H9 (cell line): ENCODE measurements around the gene TAP2. TPM values are rescaled to one million over a fixed set of nuclear protein-coding genes. Genes with fewer than 3 reads are reported as not detected.

Experiments
- DNase-seq: peaks from one replicate; pipeline ENCODE4 v3.0.0-alpha.2; 2017
- H2AFZ ChIP-seq: one replicate; pipeline ENCODE4 v1.6.1; 2013; ENCODE audit warnings: mild to moderate bottlenecking, low read length, control low read depth, moderate library complexity
- H2AK5ac ChIP-seq: 2 replicates; pipeline ENCODE4 v1.6.1; 2013; ENCODE audit warnings: low read length, control low read depth, mixed read lengths; ENCODE audit not compliant: insufficient read length
- H2BK120ac ChIP-seq: one replicate; pipeline ENCODE4 v1.6.1; 2013; ENCODE audit warnings: low read depth, mild to moderate bottlenecking, low read length, control low read depth, inconsistent platforms; ENCODE audit not compliant: poor library complexity, severe bottlenecking
- H2BK12ac ChIP-seq: 2 replicates; pipeline ENCODE4 v1.6.1; 2013; ENCODE audit warnings: low read length, control low read depth, mixed read lengths, low read depth; ENCODE audit not compliant: insufficient read length
- H2BK15ac ChIP-seq: 2 replicates; pipeline ENCODE4 v1.6.1; 2013; ENCODE audit warnings: low read depth, low read length, control low read depth
- H2BK20ac ChIP-seq: one replicate; pipeline ENCODE4 v1.6.1; 2013; ENCODE audit warnings: low read depth, mild to moderate bottlenecking, low read length, control low read depth, inconsistent platforms; ENCODE audit not compliant: poor library complexity, severe bottlenecking
- H2BK5ac ChIP-seq: 2 replicates; pipeline ENCODE4 v1.6.1; 2013; ENCODE audit warnings: low read length, control low read depth, mixed read lengths; ENCODE audit not compliant: insufficient read length
- H3K14ac ChIP-seq: 2 replicates; pipeline ENCODE4 v1.6.1; 2013; ENCODE audit warnings: low read length, control low read depth; ENCODE audit not compliant: insufficient read depth
- H3K18ac ChIP-seq: 2 replicates; pipeline ENCODE4 v1.6.1; 2013; ENCODE audit warnings: low read depth, mild to moderate bottlenecking, mixed read lengths, low read length, control low read depth; ENCODE audit not compliant: insufficient read length
- H3K23ac ChIP-seq: 2 replicates; pipeline ENCODE4 v1.6.1; 2013; ENCODE audit warnings: low read length, control low read depth, mixed read lengths, low read depth; ENCODE audit not compliant: insufficient read length
- H3K23me2 ChIP-seq: 2 replicates; pipeline ENCODE4 v1.6.1; 2013; ENCODE audit warnings: low read depth, mild to moderate bottlenecking, mixed read lengths, low read length, control low read depth; ENCODE audit not compliant: insufficient read length, poor library complexity, severe bottlenecking
- H3K27ac ChIP-seq: 2 replicates; pipeline ENCODE4 v1.5.1; 2013; ENCODE audit warnings: low read length, control low read depth, mixed read lengths, low read depth; ENCODE audit not compliant: insufficient read length
- H3K27me3 ChIP-seq: 2 replicates; pipeline ENCODE4 v1.6.1; 2013; ENCODE audit warnings: low read length, control low read depth, inconsistent platforms; ENCODE audit not compliant: insufficient read depth
- H3K4ac ChIP-seq: 2 replicates; pipeline ENCODE4 v1.6.1; 2013; ENCODE audit warnings: low read depth, mild to moderate bottlenecking, control low read depth, inconsistent platforms, low read length, moderate library complexity
- H3K4me1 ChIP-seq: 2 replicates; pipeline ENCODE4 v1.6.1; 2013; ENCODE audit warnings: low read length, control low read depth, inconsistent platforms; ENCODE audit not compliant: insufficient read depth
- H3K4me2 ChIP-seq: 2 replicates; pipeline ENCODE4 v1.6.1; 2013; ENCODE audit warnings: low read length, control low read depth, mixed read lengths; ENCODE audit not compliant: insufficient read length, insufficient read depth
- H3K56ac ChIP-seq: 2 replicates; pipeline ENCODE4 v1.6.1; 2013; ENCODE audit warnings: low read depth, mild to moderate bottlenecking, mixed read lengths, low read length, control low read depth; ENCODE audit not compliant: insufficient read length
- H3K79me1 ChIP-seq: 2 replicates; pipeline ENCODE4 v1.6.1; 2013; ENCODE audit warnings: low read depth, mild to moderate bottlenecking, moderate library complexity, low read length, control low read depth, inconsistent platforms; ENCODE audit not compliant: insufficient read depth, poor library complexity, severe bottlenecking
- H3K79me2 ChIP-seq: 2 replicates; pipeline ENCODE4 v1.6.1; 2013; ENCODE audit warnings: low read length, control low read depth, inconsistent platforms; ENCODE audit not compliant: insufficient read depth
- H3K9ac ChIP-seq: 2 replicates; pipeline ENCODE4 v1.6.1; 2013; ENCODE audit warnings: low read length, control low read depth, mixed read lengths; ENCODE audit not compliant: insufficient read length; ENCODE audit errors: extremely low read depth
- H3K9me3 ChIP-seq: one replicate; pipeline ENCODE4 v1.6.1; 2013; ENCODE audit warnings: low read depth, low read length, inconsistent platforms; ENCODE audit not compliant: control insufficient read depth
- H3T11ph ChIP-seq: one replicate; pipeline ENCODE4 v1.6.1; 2013; ENCODE audit warnings: mild to moderate bottlenecking, low read length, control low read depth, inconsistent platforms
- H4K20me1 ChIP-seq: one replicate; pipeline ENCODE4 v1.6.1; 2013; ENCODE audit not compliant: control insufficient read depth, insufficient read length, insufficient read depth
- H4K5ac ChIP-seq: 2 replicates; pipeline ENCODE4 v1.6.1; 2013; ENCODE audit warnings: low read depth, mild to moderate bottlenecking, mixed read lengths, low read length, control low read depth; ENCODE audit not compliant: insufficient read length
- H4K8ac ChIP-seq: replicated peaks from 2 replicates; pipeline ENCODE4 v1.6.1; 2013; ENCODE audit warnings: low read length, control low read depth, mixed read lengths, low read depth; ENCODE audit not compliant: insufficient read length
- H4K91ac ChIP-seq: 2 replicates; pipeline ENCODE4 v1.6.1; 2013; ENCODE audit warnings: low read depth, mild to moderate bottlenecking, moderate library complexity, mixed read lengths, low read length, control low read depth; ENCODE audit not compliant: insufficient read length
- H3K27ac Mint-ChIP-seq, 3 experiments: 2 replicates in 2 of 3; 3 replicates in 1 of 3; pipeline ENCODE4 v1.8.0; 2020 to 2021; ENCODE audit warnings: mixed read lengths in 3 of 3, mild to moderate bottlenecking in 1 of 3, moderate library complexity in 1 of 3
- H3K27me3 Mint-ChIP-seq: 2 replicates; pipeline ENCODE4 v1.8.0; 2021; ENCODE audit warnings: low read depth, mild to moderate bottlenecking, moderate library complexity, mixed read lengths
- H3K36me3 Mint-ChIP-seq, 3 experiments: 2 replicates in 2 of 3; 3 replicates in 1 of 3; pipeline ENCODE4 v1.8.0; 2020 to 2021; ENCODE audit warnings: low read depth in 3 of 3, mixed read lengths in 3 of 3; ENCODE audit not compliant: insufficient read depth in 1 of 3
- H3K4me1 Mint-ChIP-seq, 2 experiments: 2 replicates each; pipeline ENCODE4 v1.8.0; 2020; ENCODE audit warnings: mixed read lengths in 2 of 2
- H3K4me3 Mint-ChIP-seq, 2 experiments: 2 replicates in 1 of 2; 3 replicates in 1 of 2; pipeline ENCODE4 v1.8.0; 2020 to 2021; ENCODE audit warnings: mild to moderate bottlenecking in 2 of 2, mixed read lengths in 2 of 2, moderate library complexity in 1 of 2
- H3K9me3 Mint-ChIP-seq, 2 experiments: 2 replicates in 1 of 2; 3 replicates in 1 of 2; pipeline ENCODE4 v1.8.0; 2020; ENCODE audit warnings: mild to moderate bottlenecking in 2 of 2, mixed read lengths in 2 of 2, moderate library complexity in 1 of 2
- CTCF ChIP-seq: fragments of 200-600 bp; sonication (generic); conservative IDR thresholded peaks from 3 replicates; pipeline ENCODE4 v1.8.0; 2021; ENCODE audit warnings: antibody characterized with exemption, mild to moderate bottlenecking
- WGBS: extraction: QIAGEN DNeasy Blood & Tissue Kit; methylation state at CpG from one replicate; pipeline ENCODE4 v1.1.7; 2013; ENCODE audit warnings: missing lambda C conversion rate, low lambda C conversion rate, mixed read lengths; ENCODE audit not compliant: insufficient read length; ENCODE audit errors: extremely low coverage; 5-methylcytosine and 5-hydroxymethylcytosine counted together
- total RNA-seq: library from RNA; stranded (reverse); gene quantifications from 2 replicates; pipeline ENCODE4 v1.2.1, GENCODE V29; 2021

TAP2 gene
- total RNA-seq, 1 experiment from 2014 or later = 16.3 TPM

GRCh38 chr6:32832535-32832934 lies 6.0 kb downstream of the TAP2 start:
- Histone ChIP-seq H3K14ac (no peak overlapping the region), H3K23me2 (peaks cover under 1% of the 10 kb centered on the region), H3K23ac (no peak overlapping the region), H2BK15ac (no peak overlapping the region), H2BK120ac (no peak overlapping the region), H3K18ac (no peak overlapping the region), H3T11ph (no peak overlapping the region), H3K27me3 (no peaks in the 10 kb centered on the region), H4K91ac (no peak overlapping the region), H2BK12ac (no peak overlapping the region), H2AFZ (no peak overlapping the region), H4K5ac (no peak overlapping the region), H3K79me1 (no peaks in the 10 kb centered on the region), H3K56ac (no peak overlapping the region), H3K4ac (no peak overlapping the region), H2AK5ac (no peak overlapping the region), H3K79me2 (no peaks in the 10 kb centered on the region), H4K20me1 (no peaks in the 10 kb centered on the region), H3K27ac (no peak overlapping the region), H3K9ac (no peak overlapping the region), H3K9me3 (no peaks in the 10 kb centered on the region), H2BK20ac (no peak overlapping the region), H4K8ac (no peak overlapping the region), H3K4me1 (peaks cover 3% of the 10 kb centered on the region; the same call in 1 of the 2 replicates), H2BK5ac (no peak overlapping the region), H3K4me2 (no peak overlapping the region)
- WGBS = no CpG with 5 or more reads among the region's 13 CpGs
- no peaks in the 10 kb centered on the region; the same call in 1 of the 2 replicates for H3K27me3 Mint-ChIP-seq
- H3K9me3 Mint-ChIP-seq = no peaks in the 10 kb centered on the region
- no peak overlapping the region for H3K27ac Mint-ChIP-seq
- no peak overlapping the region for H3K4me3 Mint-ChIP-seq
- H3K36me3 Mint-ChIP-seq = peaks cover 7 to 19% (median 11%) of the 10 kb centered on the region in 3 experiments; a peak in 6 of 7 replicates
- peaks cover 3 to 16% of the 10 kb centered on the region in 2 experiments for H3K4me1 Mint-ChIP-seq
- DNase-seq = no peak
- TF ChIP-seq CTCF = no peak
